Measurements from ENCODE around the gene TSPAN33.
"Not testable (repeated sequence)": the region's sequence is repeated elsewhere in the genome, so short reads cannot be mapped to it uniquely, and the experiment has no call there.

TSPAN33 gene

DNA sequence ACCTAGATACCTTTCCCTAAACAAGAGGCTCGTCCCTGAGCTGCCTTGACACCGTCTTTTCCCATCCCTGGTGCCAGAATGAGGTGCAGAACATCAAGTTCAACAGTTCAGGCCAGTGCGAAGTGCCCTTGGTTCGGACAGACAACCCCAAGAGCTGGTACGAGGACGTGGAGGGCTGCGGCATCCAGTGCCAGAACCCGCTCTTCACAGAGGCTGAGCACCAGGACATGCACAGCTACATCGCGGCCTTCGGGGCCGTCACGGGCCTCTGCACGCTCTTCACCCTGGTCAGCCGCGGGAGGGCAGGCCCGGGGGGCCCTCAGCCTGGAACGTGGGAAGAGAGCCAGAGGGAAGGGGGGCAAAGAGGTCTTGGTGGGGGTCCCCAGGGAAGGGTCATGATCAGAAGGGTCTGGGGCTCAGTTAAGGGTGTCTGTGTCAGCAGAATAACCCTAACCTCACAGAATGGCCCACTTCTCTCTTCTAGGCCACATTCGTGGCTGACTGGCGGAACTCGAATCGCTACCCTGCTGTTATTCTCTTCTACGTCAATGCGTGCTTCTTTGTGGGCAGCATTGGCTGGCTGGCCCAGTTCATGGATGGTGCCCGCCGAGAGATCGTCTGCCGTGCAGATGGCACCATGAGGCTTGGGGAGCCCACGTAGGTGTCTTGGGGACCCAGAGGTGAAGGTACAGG, 60.8 kb downstream of the TSPAN33 start:
- Mint-ChIP-seq H3K9me3 (no peaks in the 10 kb centered on the region), H3K36me3 (ENCODE audit: low read depth) (no peaks in the 10 kb centered on the region), H3K4me1 (ENCODE audit: low read depth) (no peaks in the 10 kb centered on the region), H3K27me3 (peaks cover 2% of the 10 kb centered on the region), H3K4me3 (no peak overlapping the region), H3K27ac (no peak overlapping the region)

DNA sequence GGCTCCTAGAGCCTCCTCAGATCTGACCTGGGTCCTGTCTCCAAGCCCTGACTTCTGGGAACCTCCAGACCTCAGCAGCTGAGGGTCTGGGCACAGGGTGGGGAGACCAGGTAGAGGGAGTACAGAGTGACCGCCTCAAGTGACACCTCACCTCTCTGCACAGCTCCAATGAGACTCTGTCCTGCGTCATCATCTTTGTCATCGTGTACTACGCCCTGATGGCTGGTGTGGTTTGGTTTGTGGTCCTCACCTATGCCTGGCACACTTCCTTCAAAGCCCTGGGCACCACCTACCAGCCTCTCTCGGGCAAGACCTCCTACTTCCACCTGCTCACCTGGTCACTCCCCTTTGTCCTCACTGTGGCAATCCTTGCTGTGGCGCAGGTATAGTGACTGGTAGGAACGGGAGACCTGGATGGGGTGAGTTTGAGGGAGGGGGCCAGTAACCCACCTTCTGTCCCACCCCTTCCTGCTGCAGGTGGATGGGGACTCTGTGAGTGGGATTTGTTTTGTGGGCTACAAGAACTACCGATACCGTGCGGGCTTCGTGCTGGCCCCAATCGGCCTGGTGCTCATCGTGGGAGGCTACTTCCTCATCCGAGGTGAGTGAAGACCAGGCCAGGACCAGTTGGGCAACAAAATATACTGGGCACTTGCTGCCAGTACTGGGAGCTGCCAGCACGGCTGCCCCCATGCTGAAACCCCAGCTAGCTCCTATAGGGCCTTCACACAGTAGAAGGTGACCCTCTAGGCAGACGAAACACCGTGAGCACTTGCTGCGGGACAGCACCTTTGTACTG, 61.7 kb downstream of the TSPAN33 start:
- Mint-ChIP-seq H3K27me3 (peaks cover 4% of the 10 kb centered on the region), H3K27ac (no peak overlapping the region), H3K4me1 (ENCODE audit: low read depth) (no peaks in the 10 kb centered on the region), H3K9me3 (no peaks in the 10 kb centered on the region), H3K4me3 (no peak overlapping the region), H3K36me3 (ENCODE audit: low read depth) (no peaks in the 10 kb centered on the region)

GRCh38 chr7:129208667-129209066, 64.2 kb downstream of the TSPAN33 start:
- Mint-ChIP-seq H3K4me1 (ENCODE audit: low read depth) (no peaks in the 10 kb centered on the region), H3K9me3 (no peaks in the 10 kb centered on the region), H3K27me3 (peaks cover 4% of the 10 kb centered on the region), H3K4me3 (no peak overlapping the region), H3K36me3 (ENCODE audit: low read depth) (no peaks in the 10 kb centered on the region), H3K27ac (no peak overlapping the region)

- no peaks in the 10 kb centered on the region for H3K4me1 Mint-ChIP-seq (ENCODE audit: low read depth)
- no peak overlapping the region for H3K27ac Mint-ChIP-seq
- H3K9me3 Mint-ChIP-seq: no peaks in the 10 kb centered on the region
- H3K27me3 Mint-ChIP-seq: peaks cover 4% of the 10 kb centered on the region
- H3K4me3 Mint-ChIP-seq: no peak overlapping the region
- H3K36me3 Mint-ChIP-seq (ENCODE audit: low read depth): no peaks in the 10 kb centered on the region
Observed at GRCh38 chr7:129209067-129209926, 64.8 kb downstream of the TSPAN33 start.

- no peaks in the 10 kb centered on the region for H3K36me3 Mint-ChIP-seq (ENCODE audit: low read depth)
- H3K4me1 Mint-ChIP-seq (ENCODE audit: low read depth): no peaks in the 10 kb centered on the region
- H3K9me3 Mint-ChIP-seq: no peaks in the 10 kb centered on the region
- peaks cover 4% of the 10 kb centered on the region for H3K27me3 Mint-ChIP-seq
- no peak overlapping the region for H3K4me3 Mint-ChIP-seq
- no peak overlapping the region for H3K27ac Mint-ChIP-seq
Observed at GRCh38 chr7:129210256-129210988, 65.9 kb downstream of the TSPAN33 start.

- Mint-ChIP-seq H3K4me3 (no peak overlapping the region), H3K4me1 (ENCODE audit: low read depth) (no peaks in the 10 kb centered on the region), H3K9me3 (no peaks in the 10 kb centered on the region), H3K27ac (no peak overlapping the region), H3K27me3 (peaks cover 4% of the 10 kb centered on the region), H3K36me3 (ENCODE audit: low read depth) (no peaks in the 10 kb centered on the region)
Observed at GRCh38 chr7:129210989-129211312, 66.4 kb downstream of the TSPAN33 start.

DNA sequence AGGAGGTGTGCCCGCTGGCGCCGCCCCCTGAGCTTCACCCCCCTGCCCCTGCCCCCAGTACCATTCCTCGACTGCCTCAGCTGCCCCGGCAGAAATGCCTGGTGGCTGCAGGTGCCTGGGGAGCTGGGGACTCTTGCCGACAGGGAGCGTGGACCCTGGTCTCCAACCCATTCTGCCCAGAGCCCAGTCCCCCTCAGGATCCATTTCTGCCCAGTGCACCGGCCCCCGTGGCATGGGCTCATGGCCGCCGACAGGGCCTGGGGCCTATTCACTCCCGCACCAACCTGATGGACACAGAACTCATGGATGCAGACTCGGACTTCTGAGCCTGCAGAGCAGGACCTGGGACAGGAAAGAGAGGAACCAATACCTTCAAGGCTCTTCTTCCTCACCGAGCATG, 67.6 kb downstream of the TSPAN33 start:
- Mint-ChIP-seq H3K27me3 (peaks cover 4% of the 10 kb centered on the region), H3K36me3 (ENCODE audit: low read depth) (no peaks in the 10 kb centered on the region), H3K4me1 (ENCODE audit: low read depth) (no peaks in the 10 kb centered on the region), H3K9me3 (no peaks in the 10 kb centered on the region), H3K27ac (no peak overlapping the region), H3K4me3 (no peak overlapping the region)

DNA sequence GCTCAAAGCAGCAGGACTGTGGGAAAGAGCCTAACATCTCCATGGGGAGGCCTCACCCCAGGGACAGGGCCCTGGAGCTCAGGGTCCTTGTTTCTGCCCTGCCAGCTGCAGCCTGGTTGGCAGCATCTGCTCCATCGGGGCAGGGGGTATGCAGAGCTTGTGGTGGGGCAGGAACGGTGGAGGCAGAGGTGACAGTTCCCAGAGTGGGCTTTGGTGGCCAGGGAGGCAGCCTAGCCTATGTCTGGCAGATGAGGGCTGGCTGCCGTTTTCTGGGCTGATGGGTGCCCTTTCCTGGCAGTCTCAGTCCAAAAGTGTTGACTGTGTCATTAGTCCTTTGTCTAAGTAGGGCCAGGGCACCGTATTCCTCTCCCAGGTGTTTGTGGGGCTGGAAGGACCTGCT, 68.1 kb downstream of the TSPAN33 start:
- Mint-ChIP-seq H3K4me3 (no peak overlapping the region), H3K9me3 (no peaks in the 10 kb centered on the region), H3K27ac (no peak overlapping the region), H3K27me3 (peaks cover 4% of the 10 kb centered on the region), H3K4me1 (ENCODE audit: low read depth) (no peaks in the 10 kb centered on the region), H3K36me3 (ENCODE audit: low read depth) (no peaks in the 10 kb centered on the region)

- Mint-ChIP-seq H3K9me3 (no peaks in the 10 kb centered on the region), H3K27ac (no peak overlapping the region), H3K4me3 (no peak overlapping the region), H3K36me3 (ENCODE audit: low read depth) (no peaks in the 10 kb centered on the region), H3K4me1 (ENCODE audit: low read depth) (peaks cover 4% of the 10 kb centered on the region), H3K27me3 (peaks cover 7% of the 10 kb centered on the region)
Observed at GRCh38 chr7:129213828-129214227, 69.3 kb downstream of the TSPAN33 start.

- not testable (repeated sequence) for H3K4me3 Mint-ChIP-seq; H3K9me3 Mint-ChIP-seq; H3K27ac Mint-ChIP-seq; H3K27me3 Mint-ChIP-seq; H3K4me1 Mint-ChIP-seq (ENCODE audit: low read depth); H3K36me3 Mint-ChIP-seq (ENCODE audit: low read depth)
Observed at GRCh38 chr7:129215691-129216090, 71.2 kb downstream of the TSPAN33 start.

GRCh38 chr7:129216101-129216715, 71.7 kb downstream of the TSPAN33 start:
- H3K9me3 Mint-ChIP-seq; H3K36me3 Mint-ChIP-seq (ENCODE audit: low read depth); H3K4me1 Mint-ChIP-seq (ENCODE audit: low read depth); H3K27me3 Mint-ChIP-seq; H3K4me3 Mint-ChIP-seq; H3K27ac Mint-ChIP-seq: not testable (repeated sequence)

DNA sequence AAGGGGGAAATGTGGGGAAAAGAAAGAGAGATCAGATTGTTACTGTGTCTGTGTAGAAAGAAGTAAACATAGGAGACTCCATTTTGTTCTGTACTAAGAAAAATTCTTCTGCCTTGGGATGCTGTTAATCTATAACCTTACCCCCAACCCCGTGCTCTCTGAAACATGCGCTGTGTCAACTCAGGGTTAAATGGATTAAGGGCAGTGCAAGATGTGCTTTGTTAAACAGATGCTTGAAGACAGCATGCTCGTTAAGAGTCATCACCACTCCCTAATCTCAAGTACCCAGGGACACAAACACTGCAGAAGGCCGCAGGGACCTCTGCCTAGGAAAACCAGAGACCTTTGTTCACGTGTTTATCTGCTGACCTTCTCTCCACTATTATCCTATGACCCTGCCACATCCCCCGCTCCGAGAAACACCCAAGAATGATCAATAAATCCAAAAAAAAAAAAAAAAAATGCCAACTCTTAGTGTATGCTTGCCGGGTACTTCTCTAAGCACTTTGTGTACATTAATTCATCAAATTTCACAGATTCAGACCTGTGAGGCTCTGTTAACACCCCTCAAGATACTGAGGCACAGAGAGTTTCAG, 72.4 kb downstream of the TSPAN33 start:
- not testable (repeated sequence) for H3K9me3 Mint-ChIP-seq; H3K36me3 Mint-ChIP-seq (ENCODE audit: low read depth); H3K4me3 Mint-ChIP-seq; H3K4me1 Mint-ChIP-seq (ENCODE audit: low read depth); H3K27me3 Mint-ChIP-seq; H3K27ac Mint-ChIP-seq

GRCh38 chr7:129218514-129219062, 74.1 kb downstream of the TSPAN33 start:
- H3K9me3 Mint-ChIP-seq: no peaks in the 10 kb centered on the region
- H3K27me3 Mint-ChIP-seq: peaks cover 4% of the 10 kb centered on the region
- peaks cover 14% of the 10 kb centered on the region for H3K4me1 Mint-ChIP-seq (ENCODE audit: low read depth)
- H3K27ac Mint-ChIP-seq: no peak overlapping the region
- no peak overlapping the region for H3K4me3 Mint-ChIP-seq
- no peaks in the 10 kb centered on the region for H3K36me3 Mint-ChIP-seq (ENCODE audit: low read depth)

DNA sequence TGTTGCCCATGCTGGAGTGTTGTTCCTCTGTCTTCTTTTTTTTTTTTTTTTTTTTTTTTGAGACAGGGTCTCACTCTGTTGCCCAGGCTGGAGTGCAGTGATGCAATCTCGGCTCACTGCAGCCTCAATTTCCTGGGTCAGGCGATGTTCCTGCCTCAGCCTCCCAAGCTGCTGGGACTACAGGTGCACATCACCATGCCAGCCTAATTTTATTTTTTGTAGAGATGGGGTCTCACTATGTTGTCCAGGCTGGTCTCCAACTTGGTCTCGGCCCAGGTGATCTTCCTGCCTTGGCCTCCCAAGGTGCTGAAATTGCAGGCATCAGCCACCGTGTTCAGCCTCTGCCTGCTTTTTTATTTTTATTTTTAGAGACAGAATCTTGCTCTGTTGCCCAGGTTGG, 74.7 kb downstream of the TSPAN33 start:
- not testable (repeated sequence) for H3K27ac Mint-ChIP-seq; H3K27me3 Mint-ChIP-seq; H3K4me3 Mint-ChIP-seq; H3K9me3 Mint-ChIP-seq; H3K36me3 Mint-ChIP-seq (ENCODE audit: low read depth)
- H3K4me1 Mint-ChIP-seq (ENCODE audit: low read depth): peaks cover 17% of the 10 kb centered on the region

Measured in stimulated activated naive CD8-positive, alpha-beta T cell treated with anti-CD3 and anti-CD28 coated beads, Interleukin-15, Interleukin-2, amounts not matched to agents 100 ng/mL and 50 ng/mL, for 24 hours (primary cell).